Measurements from ENCODE around the gene DLX4.
A peak's percentile ranks its signal among the peaks of the same experiment; 100 is the strongest.

DLX4 gene

GRCh38 chr17:49967621-49968404 is 1.2 kb upstream of the DLX4 start:
- H3K4me3 ChIP-seq (ENCODE audit: low read length) = peak overlapping the region; percentile 31
- DNase-seq (ENCODE audit: low read depth) = no peak

GRCh38 chr17:49968405-49969133 is 421 bp upstream of the DLX4 start:
- H3K4me3 ChIP-seq (ENCODE audit: low read length) = peak overlapping the region; percentile 55
- DNase-seq (ENCODE audit: low read depth) = peak; percentile 80
- TF ChIP-seq CTCF (IDR thresholded peaks at IDR 0.05; ENCODE audit: insufficient read depth, low read depth, low read length, missing control alignments) = no peak

More at GRCh38 chr17:49967621-49968404, 1.2 kb upstream of the DLX4 start:
- no peak for TF ChIP-seq CTCF (IDR thresholded peaks at IDR 0.05; ENCODE audit: insufficient read depth, low read depth, low read length, missing control alignments)

GRCh38 chr17:49969795-49970389 is 902 bp downstream of the DLX4 start:
- DNase-seq (ENCODE audit: low read depth) = no peak
- no peak for TF ChIP-seq CTCF (IDR thresholded peaks at IDR 0.05; ENCODE audit: insufficient read depth, low read depth, low read length, missing control alignments)
- H3K4me3 ChIP-seq (ENCODE audit: low read length) = no peak overlapping the region

- no peak for DNase-seq (ENCODE audit: low read depth)
- no peak overlapping the region for H3K4me3 ChIP-seq (ENCODE audit: low read length)
- no peak for TF ChIP-seq CTCF (IDR thresholded peaks at IDR 0.05; ENCODE audit: insufficient read depth, low read depth, low read length, missing control alignments)
Observed at GRCh38 chr17:49970498-49970897, 1.5 kb downstream of the DLX4 start.

GRCh38 chr17:49971199-49971847 is 2.3 kb downstream of the DLX4 start:
- DNase-seq (ENCODE audit: low read depth) = no peak
- TF ChIP-seq CTCF (IDR thresholded peaks at IDR 0.05; ENCODE audit: insufficient read depth, low read depth, low read length, missing control alignments) = no peak
- no peak overlapping the region for H3K4me3 ChIP-seq (ENCODE audit: low read length)

- TF ChIP-seq CTCF (IDR thresholded peaks at IDR 0.05; ENCODE audit: insufficient read depth, low read depth, low read length, missing control alignments) = no peak
- no peak for DNase-seq (ENCODE audit: low read depth)
- peak overlapping the region; percentile 10 for H3K4me3 ChIP-seq (ENCODE audit: low read length)
Observed at GRCh38 chr17:49971848-49972485, 3.0 kb downstream of the DLX4 start.
